ENCODE results near the gene TRAPPC11. TPM values are rescaled to one million over a fixed set of nuclear protein-coding genes. Genes with fewer than 3 reads are reported as not detected.

Gene TRAPPC11
- polyA plus RNA-seq, 3 donors from 2014 or later: 12.5 to 20.0 (median 13.0) TPM

GRCh38 chr4:183631577-183632198 lies 27.4 kb upstream of the TRAPPC11 start:
- H3K36me3 Mint-ChIP-seq: no peaks in the 10 kb centered on the region
- no peak overlapping the region for H3K27ac Mint-ChIP-seq
- H3K27me3 Mint-ChIP-seq (ENCODE audit: low read depth in 3 of 3): peaks cover 0 to 4% (median 4%) of the 10 kb centered on the region in 3 donors
- no peaks in the 10 kb centered on the region for H3K9me3 Mint-ChIP-seq
- DNase-seq: no peak
- H3K4me1 Mint-ChIP-seq: no peaks in the 10 kb centered on the region
- no peak overlapping the region for H3K4me3 Mint-ChIP-seq

- Mint-ChIP-seq H3K27ac (no peak overlapping the region), H3K4me3 (no peak overlapping the region), H3K9me3 (no peaks in the 10 kb centered on the region)
These were observed 26.4 kb upstream of the TRAPPC11 start for GRCh38 chr4:183632689-183633088.

GRCh38 chr4:183633476-183634400 lies 25.4 kb upstream of the TRAPPC11 start:
- Mint-ChIP-seq H3K27me3 (ENCODE audit: low read depth in 3 of 3) (peaks cover 0 to 4% (median 1%) of the 10 kb centered on the region in 3 donors), H3K9me3 (no peaks in the 10 kb centered on the region), H3K4me1 (no peaks in the 10 kb centered on the region), H3K4me3 (no peak overlapping the region), H3K27ac (no peak overlapping the region), H3K36me3 (no peaks in the 10 kb centered on the region)
- DNase-seq: no peak

More at GRCh38 chr4:183632689-183633088, 26.4 kb upstream of the TRAPPC11 start:
- H3K27me3 Mint-ChIP-seq (ENCODE audit: low read depth in 3 of 3): peaks cover 0 to 4% (median 4%) of the 10 kb centered on the region in 3 donors
- H3K4me1 Mint-ChIP-seq: no peaks in the 10 kb centered on the region
- no peaks in the 10 kb centered on the region for H3K36me3 Mint-ChIP-seq
- no peak for DNase-seq

- H3K27me3 Mint-ChIP-seq (ENCODE audit: low read depth in 3 of 3): peaks cover 0 to 4% (median 1%) of the 10 kb centered on the region in 3 donors
- peaks cover 0 to 3% (median 0%) of the 10 kb centered on the region in 3 donors for H3K36me3 Mint-ChIP-seq
- no peak overlapping the region for H3K27ac Mint-ChIP-seq
- no peak for DNase-seq
- H3K4me1 Mint-ChIP-seq: no peaks in the 10 kb centered on the region
- H3K4me3 Mint-ChIP-seq: no peak overlapping the region
- H3K9me3 Mint-ChIP-seq: no peaks in the 10 kb centered on the region
These were observed 23.8 kb upstream of the TRAPPC11 start for GRCh38 chr4:183635321-183635720.

- no peak for DNase-seq
- Mint-ChIP-seq H3K4me3 (no peak overlapping the region), H3K27ac (no peak overlapping the region), H3K27me3 (ENCODE audit: low read depth in 3 of 3) (peaks cover 0 to 4% (median 1%) of the 10 kb centered on the region in 3 donors), H3K36me3 (peaks cover 0 to 3% (median 0%) of the 10 kb centered on the region in 3 donors), H3K9me3 (no peaks in the 10 kb centered on the region), H3K4me1 (no peaks in the 10 kb centered on the region)
These were observed 23.4 kb upstream of the TRAPPC11 start for GRCh38 chr4:183635741-183636140.

GRCh38 chr4:183636503-183636902 lies 22.6 kb upstream of the TRAPPC11 start:
- Mint-ChIP-seq H3K27me3 (ENCODE audit: low read depth in 3 of 3) (peaks cover 0 to 4% (median 0%) of the 10 kb centered on the region in 3 donors), H3K36me3 (peaks cover 0 to 7% (median 4%) of the 10 kb centered on the region in 3 donors), H3K4me1 (no peaks in the 10 kb centered on the region), H3K9me3 (no peaks in the 10 kb centered on the region), H3K4me3 (no peak overlapping the region), H3K27ac (no peak overlapping the region)
- no peak for DNase-seq

- DNase-seq: no peak
- Mint-ChIP-seq H3K36me3 (peaks cover 0 to 7% (median 4%) of the 10 kb centered on the region in 3 donors), H3K27ac (no peak overlapping the region), H3K4me3 (no peak overlapping the region), H3K4me1 (no peaks in the 10 kb centered on the region), H3K9me3 (no peaks in the 10 kb centered on the region), H3K27me3 (ENCODE audit: low read depth in 3 of 3) (peaks cover 0 to 4% (median 0%) of the 10 kb centered on the region in 3 donors)
These were observed 22.2 kb upstream of the TRAPPC11 start for GRCh38 chr4:183636923-183637322.

- Mint-ChIP-seq H3K27ac (no peak overlapping the region), H3K9me3 (no peaks in the 10 kb centered on the region), H3K4me1 (no peaks in the 10 kb centered on the region), H3K27me3 (ENCODE audit: low read depth in 3 of 3) (peaks cover 0 to 3% (median 0%) of the 10 kb centered on the region in 3 donors), H3K36me3 (peaks cover 0 to 7% (median 4%) of the 10 kb centered on the region in 3 donors), H3K4me3 (peak overlapping the region in 1 of 5 donors; percentile 1)
- DNase-seq: no peak
These were observed 21.6 kb upstream of the TRAPPC11 start for GRCh38 chr4:183637461-183637860.

- no peak overlapping the region for H3K27ac Mint-ChIP-seq
- no peaks in the 10 kb centered on the region for H3K4me1 Mint-ChIP-seq
- H3K9me3 Mint-ChIP-seq: no peaks in the 10 kb centered on the region
- H3K27me3 Mint-ChIP-seq (ENCODE audit: low read depth in 3 of 3): no peaks in the 10 kb centered on the region
- H3K4me3 Mint-ChIP-seq: no peak overlapping the region
- peaks cover 0 to 7% (median 4%) of the 10 kb centered on the region in 3 donors for H3K36me3 Mint-ChIP-seq
- DNase-seq: no peak
These were observed 20.7 kb upstream of the TRAPPC11 start for GRCh38 chr4:183638436-183638835.

- H3K27ac Mint-ChIP-seq: no peak overlapping the region
- H3K27me3 Mint-ChIP-seq (ENCODE audit: low read depth in 3 of 3): peaks cover 0 to 2% (median 0%) of the 10 kb centered on the region in 3 donors
- no peaks in the 10 kb centered on the region for H3K9me3 Mint-ChIP-seq
- H3K36me3 Mint-ChIP-seq: peaks cover 5 to 13% (median 10%) of the 10 kb centered on the region in 3 donors
- DNase-seq: no peak
- H3K4me1 Mint-ChIP-seq: no peaks in the 10 kb centered on the region
- H3K4me3 Mint-ChIP-seq: no peak overlapping the region
These were observed 19.8 kb upstream of the TRAPPC11 start for GRCh38 chr4:183639291-183639690.

GRCh38 chr4:183645326-183645725 lies 13.8 kb upstream of the TRAPPC11 start:
- H3K9me3 Mint-ChIP-seq: no peaks in the 10 kb centered on the region
- DNase-seq: no peak
- peaks cover 13 to 14% (median 14%) of the 10 kb centered on the region in 3 donors for H3K36me3 Mint-ChIP-seq
- H3K4me1 Mint-ChIP-seq: no peaks in the 10 kb centered on the region
- H3K27me3 Mint-ChIP-seq (ENCODE audit: low read depth in 3 of 3): peaks cover 0 to 2% (median 0%) of the 10 kb centered on the region in 3 donors
- no peak overlapping the region for H3K4me3 Mint-ChIP-seq
- H3K27ac Mint-ChIP-seq: no peak overlapping the region

GRCh38 chr4:183657564-183657963 lies 1.5 kb upstream of the TRAPPC11 start:
- Mint-ChIP-seq H3K4me3 (peak overlapping the region; percentile 94 to 97 (median 94)), H3K27ac (peak overlapping the region; percentile 87 to 98 (median 96)), H3K9me3 (no peaks in the 10 kb centered on the region), H3K4me1 (peaks cover 34 to 47% of the 10 kb centered on the region in 2 donors), H3K27me3 (ENCODE audit: low read depth in 3 of 3) (peaks cover 3 to 7% (median 6%) of the 10 kb centered on the region in 3 donors), H3K36me3 (peaks cover 4 to 14% (median 13%) of the 10 kb centered on the region in 3 donors)
- DNase-seq: no peak

- no peak for DNase-seq
- Mint-ChIP-seq H3K4me3 (peak overlapping the region; percentile 94 to 97 (median 94)), H3K9me3 (no peaks in the 10 kb centered on the region), H3K36me3 (peaks cover 0 to 7% (median 6%) of the 10 kb centered on the region in 3 donors), H3K27me3 (ENCODE audit: low read depth in 3 of 3) (peaks cover 3 to 7% (median 6%) of the 10 kb centered on the region in 3 donors), H3K4me1 (peaks cover 34 to 47% of the 10 kb centered on the region in 2 donors), H3K27ac (peak overlapping the region; percentile 87 to 98 (median 96))
These were observed 598 bp upstream of the TRAPPC11 start for GRCh38 chr4:183658362-183659028.

All from immature natural killer cell (primary cell).